ENCODE measurements around the gene NDUFAF2.

Gene NDUFAF2

GRCh38 chr5:61026004-61026403 lies 81.0 kb downstream of the NDUFAF2 start:
- H3K36me3 ChIP-seq (ENCODE audit: low read length), result no peaks in the 10 kb centered on the region
- H2AFZ ChIP-seq (ENCODE audit: low read depth, low read length, severe bottlenecking), result no peak overlapping the region
- no peak for TF ChIP-seq CTCF (IDR thresholded peaks at IDR 0.05; ENCODE audit: insufficient read depth, low read length, poor library complexity, severe bottlenecking)
- no peak for TF ChIP-seq EZH2phosphoT487 (conservative IDR thresholded peaks at IDR 0.05; ENCODE audit: low read length)
- H3K4me3 ChIP-seq (ENCODE audit: insufficient read depth, low read length, poor library complexity, severe bottlenecking), result no peak overlapping the region
- no peaks in the 10 kb centered on the region for H3K9me2 ChIP-seq (replicated peaks; ENCODE audit: insufficient read depth, low read length)
- H3K4me2 ChIP-seq (ENCODE audit: low read depth, low read length, poor library complexity, severe bottlenecking), result no peak overlapping the region
- no peaks in the 10 kb centered on the region for H3K9me3 ChIP-seq (ENCODE audit: insufficient read depth, low read length)
- H3K27ac ChIP-seq (ENCODE audit: low read depth, low read length), result no peak overlapping the region
- H3K9ac ChIP-seq (ENCODE audit: low read length), result no peak overlapping the region
- H3F3A ChIP-seq (ENCODE audit: insufficient read depth), result no peaks in the 10 kb centered on the region
- no peaks in the 10 kb centered on the region for H3K79me2 ChIP-seq (ENCODE audit: insufficient read depth, low read length)
- no peaks in the 10 kb centered on the region for H3K27me3 ChIP-seq (ENCODE audit: low read length)
- H4K20me1 ChIP-seq (ENCODE audit: low read depth, low read length), result peaks cover 4% of the 10 kb centered on the region; the same call in 1 of the 2 replicates

GRCh38 chr5:61028382-61028781 lies 83.4 kb downstream of the NDUFAF2 start:
- H3K9me2 ChIP-seq (replicated peaks; ENCODE audit: insufficient read depth, low read length), result no peaks in the 10 kb centered on the region
- no peaks in the 10 kb centered on the region; the same call in 1 of the 2 replicates for H4K20me1 ChIP-seq (ENCODE audit: low read depth, low read length)
- no peak overlapping the region for H2AFZ ChIP-seq (ENCODE audit: low read depth, low read length, severe bottlenecking)
- no peak overlapping the region for H3K9ac ChIP-seq (ENCODE audit: low read length)
- H3F3A ChIP-seq (ENCODE audit: insufficient read depth), result no peaks in the 10 kb centered on the region
- H3K79me2 ChIP-seq (ENCODE audit: insufficient read depth, low read length), result no peaks in the 10 kb centered on the region
- TF ChIP-seq EZH2phosphoT487 (conservative IDR thresholded peaks at IDR 0.05; ENCODE audit: low read length) (no peak), CTCF (IDR thresholded peaks at IDR 0.05; ENCODE audit: insufficient read depth, low read length, poor library complexity, severe bottlenecking) (no peak)
- H3K36me3 ChIP-seq (ENCODE audit: low read length), result no peaks in the 10 kb centered on the region
- no peaks in the 10 kb centered on the region for H3K9me3 ChIP-seq (ENCODE audit: insufficient read depth, low read length)
- H3K4me2 ChIP-seq (ENCODE audit: low read depth, low read length, poor library complexity, severe bottlenecking), result no peak overlapping the region
- no peak overlapping the region for H3K4me3 ChIP-seq (ENCODE audit: insufficient read depth, low read length, poor library complexity, severe bottlenecking)
- no peaks in the 10 kb centered on the region for H3K27me3 ChIP-seq (ENCODE audit: low read length)
- H3K27ac ChIP-seq (ENCODE audit: low read depth, low read length), result no peak overlapping the region

- Histone ChIP-seq H3K27ac (ENCODE audit: low read depth, low read length) (no peak overlapping the region), H3K79me2 (ENCODE audit: insufficient read depth, low read length) (no peaks in the 10 kb centered on the region), H3K9me3 (ENCODE audit: insufficient read depth, low read length) (no peaks in the 10 kb centered on the region), H2AFZ (ENCODE audit: low read depth, low read length, severe bottlenecking) (no peak overlapping the region), H3K36me3 (ENCODE audit: low read length) (no peaks in the 10 kb centered on the region), H3K9me2 (replicated peaks; ENCODE audit: insufficient read depth, low read length) (no peaks in the 10 kb centered on the region), H4K20me1 (ENCODE audit: low read depth, low read length) (no peaks in the 10 kb centered on the region), H3F3A (ENCODE audit: insufficient read depth) (no peaks in the 10 kb centered on the region), H3K4me2 (ENCODE audit: low read depth, low read length, poor library complexity, severe bottlenecking) (no peak overlapping the region), H3K9ac (ENCODE audit: low read length) (no peak overlapping the region), H3K4me3 (ENCODE audit: insufficient read depth, low read length, poor library complexity, severe bottlenecking) (no peak overlapping the region), H3K27me3 (ENCODE audit: low read length) (no peaks in the 10 kb centered on the region)
- TF ChIP-seq EZH2phosphoT487 (conservative IDR thresholded peaks at IDR 0.05; ENCODE audit: low read length), result no peak
- no peak for TF ChIP-seq CTCF (IDR thresholded peaks at IDR 0.05; ENCODE audit: insufficient read depth, low read length, poor library complexity, severe bottlenecking)
Measured at GRCh38 chr5:61029456-61030162, 84.6 kb downstream of the NDUFAF2 start.

All from SU-DHL-6 (cell line).